Kasumi-1 (cell line): Measurements from ENCODE around the gene DLGAP1.

Experiments used
- DNase-seq, 2 experiments: peaks; one replicate each; lab custom pipeline; 2025; lab: John Stamatoyannopoulos, UW

Gene DLGAP1

GRCh38 chr18:4172196-4173100 is 282.7 kb downstream of the DLGAP1 start:
- no peak for DNase-seq

GRCh38 chr18:4157352-4157751 is 297.8 kb downstream of the DLGAP1 start:
- no peak for DNase-seq

- no peak for DNase-seq
Observed at GRCh38 chr18:4146797-4147196, 308.3 kb downstream of the DLGAP1 start.

- no peak for DNase-seq
Observed at GRCh38 chr18:4144201-4144600, 310.9 kb downstream of the DLGAP1 start.

GRCh38 chr18:4143585-4143984 is 311.5 kb downstream of the DLGAP1 start:
- no peak for DNase-seq

GRCh38 chr18:4142876-4143275 is 312.2 kb downstream of the DLGAP1 start:
- DNase-seq: no peak

- no peak for DNase-seq
Observed at GRCh38 chr18:4134700-4135099, 320.4 kb downstream of the DLGAP1 start.

- DNase-seq: no peak
Observed at GRCh38 chr18:4130734-4131719, 324.1 kb downstream of the DLGAP1 start.

- no peak for DNase-seq
Observed at GRCh38 chr18:4126939-4127338, 328.2 kb downstream of the DLGAP1 start.

GRCh38 chr18:4125627-4126230 is 329.4 kb downstream of the DLGAP1 start:
- DNase-seq: no peak

- DNase-seq: no peak
Observed at GRCh38 chr18:4125224-4125623, 329.9 kb downstream of the DLGAP1 start.

GRCh38 chr18:4119813-4120212 is 335.3 kb downstream of the DLGAP1 start:
- no peak for DNase-seq

- DNase-seq: no peak
Observed at GRCh38 chr18:4119127-4119648, 335.9 kb downstream of the DLGAP1 start.

GRCh38 chr18:4108016-4108415 is 347.1 kb downstream of the DLGAP1 start:
- no peak for DNase-seq

- DNase-seq: no peak
Observed at GRCh38 chr18:4107049-4107467, 348.0 kb downstream of the DLGAP1 start.

GRCh38 chr18:4106407-4107033 is 348.6 kb downstream of the DLGAP1 start:
- DNase-seq: peak; percentile 58 to 64

- DNase-seq: no peak
Observed at GRCh38 chr18:4102901-4103300, 352.2 kb downstream of the DLGAP1 start.

GRCh38 chr18:4101009-4101408 is 354.1 kb downstream of the DLGAP1 start:
- no peak for DNase-seq

GRCh38 chr18:4096486-4096885 is 358.6 kb downstream of the DLGAP1 start:
- no peak for DNase-seq

GRCh38 chr18:4093676-4094075 is 361.4 kb downstream of the DLGAP1 start:
- no peak for DNase-seq

GRCh38 chr18:4084382-4084900 is 370.7 kb downstream of the DLGAP1 start:
- no peak for DNase-seq
